Trophoblast cell (in vitro differentiated cells and primary cell): Measurements from ENCODE around the gene CD80.
A peak's percentile ranks its signal among the peaks of the same experiment; 100 is the strongest.

Experiments used
- DNase-seq, 2 donors: peaks; one replicate each; pipeline ENCODE4 v3.0.0-alpha.2; 2016
- H2AFZ ChIP-seq: 2 replicates; pipeline ENCODE4 v1.6.1; 2013; ENCODE audit warnings: low read length, moderate library complexity, mild to moderate bottlenecking; ENCODE audit not compliant: insufficient read depth, poor library complexity
- H2AK5ac ChIP-seq: 2 replicates; pipeline ENCODE4 v1.6.1; 2013; ENCODE audit warnings: mild to moderate bottlenecking, low read length
- H2BK120ac ChIP-seq: 2 replicates; pipeline ENCODE4 v1.6.1; 2013; ENCODE audit warnings: low read length, mild to moderate bottlenecking, moderate library complexity; ENCODE audit not compliant: insufficient read depth, poor library complexity
- H2BK12ac ChIP-seq: 2 replicates; pipeline ENCODE4 v1.6.1; 2013; ENCODE audit warnings: mild to moderate bottlenecking, low read length, moderate library complexity
- H2BK5ac ChIP-seq: 2 replicates; pipeline ENCODE4 v1.6.1; 2013; ENCODE audit warnings: low read length, low read depth, moderate library complexity, mild to moderate bottlenecking; ENCODE audit not compliant: poor library complexity
- H3K14ac ChIP-seq: 2 replicates; pipeline ENCODE4 v1.6.1; 2013; ENCODE audit warnings: mild to moderate bottlenecking, low read length
- H3K18ac ChIP-seq: 2 replicates; pipeline ENCODE4 v1.6.1; 2013; ENCODE audit warnings: mild to moderate bottlenecking, low read length
- H3K23ac ChIP-seq: 2 replicates; pipeline ENCODE4 v1.6.1; 2013; ENCODE audit warnings: low read length
- H3K27ac ChIP-seq: 2 replicates; pipeline ENCODE4 v1.5.1; 2013; ENCODE audit warnings: low read depth, mild to moderate bottlenecking, inconsistent platforms, low read length, moderate library complexity
- H3K27me3 ChIP-seq: 2 replicates; pipeline ENCODE4 v1.6.1; 2013; ENCODE audit warnings: inconsistent platforms, mild to moderate bottlenecking, low read length, moderate library complexity; ENCODE audit not compliant: insufficient read depth
- H3K36me3 ChIP-seq, 2 experiments: 1 replicate in 1 of 2; 2 replicates in 1 of 2; pipeline ENCODE4 v1.6.1; 2013; ENCODE audit warnings: low read length in 2 of 2, mild to moderate bottlenecking in 2 of 2, moderate library complexity in 1 of 2; ENCODE audit not compliant: insufficient read depth in 2 of 2, control insufficient read depth in 1 of 2
- H3K4ac ChIP-seq: 2 replicates; pipeline ENCODE4 v1.6.1; 2013; ENCODE audit warnings: low read depth, mild to moderate bottlenecking, low read length, moderate library complexity
- H3K4me1 ChIP-seq, 2 experiments: 1 replicate in 1 of 2; 2 replicates in 1 of 2; pipeline ENCODE4 v1.6.1; 2013; ENCODE audit warnings: low read length in 2 of 2, mild to moderate bottlenecking in 2 of 2, moderate library complexity in 1 of 2; ENCODE audit not compliant: insufficient read depth in 2 of 2, control insufficient read depth in 1 of 2
- H3K4me2 ChIP-seq: 2 replicates; pipeline ENCODE4 v1.6.1; 2013; ENCODE audit warnings: inconsistent platforms, mild to moderate bottlenecking, low read length, moderate library complexity
- H3K4me3 ChIP-seq: 2 replicates; pipeline ENCODE4 v1.5.1; 2013; ENCODE audit warnings: mild to moderate bottlenecking, low read depth, low read length, inconsistent platforms
- H3K79me1 ChIP-seq: one replicate; pipeline ENCODE4 v1.6.1; 2013; ENCODE audit warnings: low read length
- H3K79me2 ChIP-seq: 2 replicates; pipeline ENCODE4 v1.6.1; 2013; ENCODE audit warnings: low read length, mild to moderate bottlenecking; ENCODE audit not compliant: control insufficient read depth, insufficient read depth, poor library complexity
- H3K9ac ChIP-seq: 2 replicates; pipeline ENCODE4 v1.6.1; 2013; ENCODE audit warnings: mild to moderate bottlenecking, low read length
- H3K9me3 ChIP-seq: 2 replicates; pipeline ENCODE4 v1.6.1; 2013; ENCODE audit warnings: low read depth, mild to moderate bottlenecking, control low read depth, inconsistent platforms, low read length; ENCODE audit not compliant: insufficient read depth
- H4K12ac ChIP-seq: 2 replicates; pipeline ENCODE4 v1.6.1; 2013; ENCODE audit warnings: low read depth, mild to moderate bottlenecking, low read length, moderate library complexity
- H4K8ac ChIP-seq: 2 replicates; pipeline ENCODE4 v1.6.1; 2013; ENCODE audit warnings: low read depth, mild to moderate bottlenecking, low read length, moderate library complexity
- H4K91ac ChIP-seq: one replicate; pipeline ENCODE4 v1.6.1; 2013; ENCODE audit warnings: low read depth, mild to moderate bottlenecking, low read length, moderate library complexity
- WGBS: extraction: QIAGEN DNeasy Blood & Tissue Kit; methylation state at CpG from one replicate; pipeline ENCODE4 v1.1.7; 2013; ENCODE audit warnings: missing lambda C conversion rate; ENCODE audit not compliant: insufficient read length, insufficient coverage; ENCODE audit errors: extremely low coverage; 5-methylcytosine and 5-hydroxymethylcytosine counted together

CD80 gene

GRCh38 chr3:119494597-119494996 is 64.8 kb downstream of the CD80 start:
- peak in 1 of 2 donors; percentile 39 for DNase-seq
- H3K4me3 ChIP-seq = no peak overlapping the region
- no peak overlapping the region for H2BK5ac ChIP-seq
- H3K4ac ChIP-seq = no peak overlapping the region
- H3K18ac ChIP-seq = no peak overlapping the region
- H2AK5ac ChIP-seq = no peak overlapping the region
- no peak overlapping the region for H3K23ac ChIP-seq
- H3K27ac ChIP-seq = no peak overlapping the region
- no peaks in the 10 kb centered on the region for H3K9me3 ChIP-seq
- no peak overlapping the region for H3K14ac ChIP-seq
- no CpG with 5 or more reads among the region's 2 CpGs for WGBS
- no peaks in the 10 kb centered on the region for H3K36me3 ChIP-seq
- no peak overlapping the region for H2AFZ ChIP-seq
- peaks cover 6% of the 10 kb centered on the region for H3K79me2 ChIP-seq
- no peak overlapping the region for H3K9ac ChIP-seq
- no peak overlapping the region for H2BK12ac ChIP-seq
- H3K4me1 ChIP-seq = peaks cover 5% of the 10 kb centered on the region in 2 experiments
- no peak overlapping the region for H4K8ac ChIP-seq
- H3K4me2 ChIP-seq = no peak overlapping the region
- H4K12ac ChIP-seq = no peak overlapping the region
- no peaks in the 10 kb centered on the region for H3K27me3 ChIP-seq
- H4K91ac ChIP-seq = no peak overlapping the region
- H3K79me1 ChIP-seq = peaks cover 5% of the 10 kb centered on the region
- H2BK120ac ChIP-seq = no peak overlapping the region

DNA sequence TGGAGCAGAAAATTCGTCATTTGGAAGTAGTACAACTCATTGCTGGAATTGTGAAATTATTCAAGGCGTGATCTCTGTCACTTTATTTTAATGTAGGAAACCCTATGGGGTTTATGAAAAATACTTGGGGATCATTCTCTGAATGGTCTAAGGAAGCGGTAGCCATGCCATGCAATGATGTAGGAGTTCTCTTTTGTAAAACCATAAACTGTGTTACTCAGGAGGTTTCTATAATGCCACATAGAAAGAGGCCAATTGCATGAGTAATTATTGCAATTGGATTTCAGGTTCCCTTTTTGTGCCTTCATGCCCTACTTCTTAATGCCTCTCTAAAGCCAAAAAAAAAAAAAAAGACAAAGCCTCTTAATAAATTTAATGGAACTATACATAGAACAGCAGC is 66.6 kb downstream of the CD80 start:
- no peak overlapping the region for H2BK5ac ChIP-seq
- H3K36me3 ChIP-seq = peaks cover 0 to 1% of the 10 kb centered on the region in 2 experiments
- no peak overlapping the region for H3K4me2 ChIP-seq
- H2BK12ac ChIP-seq = no peak overlapping the region
- H2AK5ac ChIP-seq = no peak overlapping the region
- H3K23ac ChIP-seq = no peak overlapping the region
- no peaks in the 10 kb centered on the region for H3K27me3 ChIP-seq
- no peak overlapping the region for H3K4ac ChIP-seq
- no peak overlapping the region for H2AFZ ChIP-seq
- H3K9ac ChIP-seq = no peak overlapping the region
- H2BK120ac ChIP-seq = no peak overlapping the region
- H3K4me1 ChIP-seq = no peaks in the 10 kb centered on the region
- no peak for DNase-seq
- no peak overlapping the region for H3K4me3 ChIP-seq
- no peak overlapping the region for H4K12ac ChIP-seq
- no peak overlapping the region for H3K27ac ChIP-seq
- no peak overlapping the region for H4K91ac ChIP-seq
- no peak overlapping the region for H4K8ac ChIP-seq
- no peak overlapping the region for H3K18ac ChIP-seq
- H3K9me3 ChIP-seq = no peaks in the 10 kb centered on the region
- H3K14ac ChIP-seq = no peak overlapping the region
- peaks cover 1% of the 10 kb centered on the region for H3K79me2 ChIP-seq
- peaks cover under 1% of the 10 kb centered on the region for H3K79me1 ChIP-seq
- WGBS = no CpG with 5 or more reads among the region's 3 CpGs

- no peak overlapping the region for H3K23ac ChIP-seq
- H3K79me1 ChIP-seq = no peaks in the 10 kb centered on the region
- H3K36me3 ChIP-seq = peaks cover 0 to 1% of the 10 kb centered on the region in 2 experiments
- no peak overlapping the region for H2BK5ac ChIP-seq
- H3K4me2 ChIP-seq = no peak overlapping the region
- WGBS = no CpG with 5 or more reads among the region's 2 CpGs
- H3K9ac ChIP-seq = no peak overlapping the region
- no peak overlapping the region for H2BK120ac ChIP-seq
- DNase-seq = peak in 1 of 2 donors; percentile 13
- H3K79me2 ChIP-seq = no peaks in the 10 kb centered on the region
- H4K12ac ChIP-seq = no peak overlapping the region
- no peak overlapping the region for H3K4me3 ChIP-seq
- no peak overlapping the region for H4K91ac ChIP-seq
- H3K14ac ChIP-seq = no peak overlapping the region
- no peaks in the 10 kb centered on the region for H3K4me1 ChIP-seq
- H3K27me3 ChIP-seq = no peaks in the 10 kb centered on the region
- no peak overlapping the region for H3K18ac ChIP-seq
- H2AK5ac ChIP-seq = no peak overlapping the region
- no peak overlapping the region for H4K8ac ChIP-seq
- no peak overlapping the region for H2AFZ ChIP-seq
- H3K4ac ChIP-seq = no peak overlapping the region
- H3K27ac ChIP-seq = no peak overlapping the region
- no peaks in the 10 kb centered on the region for H3K9me3 ChIP-seq
- H2BK12ac ChIP-seq = no peak overlapping the region
These were observed 67.3 kb downstream of the CD80 start for GRCh38 chr3:119492128-119492527.

- H3K4ac ChIP-seq = no peak overlapping the region
- no peak overlapping the region for H2AFZ ChIP-seq
- H3K27ac ChIP-seq = no peak overlapping the region
- DNase-seq = no peak
- H3K27me3 ChIP-seq = no peaks in the 10 kb centered on the region
- no peak overlapping the region for H2AK5ac ChIP-seq
- no peak overlapping the region for H3K4me3 ChIP-seq
- H4K12ac ChIP-seq = no peak overlapping the region
- no peak overlapping the region for H3K9ac ChIP-seq
- H2BK12ac ChIP-seq = no peak overlapping the region
- no peak overlapping the region for H2BK120ac ChIP-seq
- H4K91ac ChIP-seq = no peak overlapping the region
- peaks cover 2 to 10% of the 10 kb centered on the region in 2 experiments for H3K36me3 ChIP-seq
- no peak overlapping the region for H4K8ac ChIP-seq
- no peaks in the 10 kb centered on the region for H3K79me2 ChIP-seq
- no peak overlapping the region for H3K18ac ChIP-seq
- no peak overlapping the region for H3K4me2 ChIP-seq
- WGBS = no CpG with 5 or more reads among the region's 2 CpGs
- H3K14ac ChIP-seq = no peak overlapping the region
- no peaks in the 10 kb centered on the region for H3K9me3 ChIP-seq
- H3K23ac ChIP-seq = no peak overlapping the region
- no peak overlapping the region for H2BK5ac ChIP-seq
- H3K79me1 ChIP-seq = no peaks in the 10 kb centered on the region
- H3K4me1 ChIP-seq = no peaks in the 10 kb centered on the region
These were observed 69.3 kb downstream of the CD80 start for GRCh38 chr3:119490153-119490552.
